Effector memory CD4-positive, alpha-beta T cell (primary cell): ENCODE results near the gene APCDD1L.

Experiments used
- DNase-seq, 3 donors: peaks; one replicate each; pipeline ENCODE4 v3.0.0-alpha.2; 2020
- H3K27ac ChIP-seq: 2 replicates; pipeline ENCODE4 v1.7.0; 2013; ENCODE audit warnings: mild to moderate bottlenecking, low read length, moderate library complexity; ENCODE audit not compliant: insufficient read depth, poor library complexity, severe bottlenecking
- H3K27me3 ChIP-seq: replicated peaks from 2 replicates; pipeline ENCODE4 v1.7.0; 2013; ENCODE audit warnings: mild to moderate bottlenecking, low read length; ENCODE audit not compliant: insufficient read depth, control insufficient read depth, poor library complexity, severe bottlenecking
- H3K36me3 ChIP-seq: 2 replicates; pipeline ENCODE4 v1.7.0; 2013; ENCODE audit warnings: mild to moderate bottlenecking, low read length, moderate library complexity; ENCODE audit not compliant: control insufficient read depth, insufficient read depth
- H3K4me1 ChIP-seq: 2 replicates; pipeline ENCODE4 v1.7.0; 2013; ENCODE audit warnings: low read length, mild to moderate bottlenecking; ENCODE audit not compliant: control insufficient read depth, insufficient read depth, poor library complexity, severe bottlenecking
- H3K4me3 ChIP-seq: 2 replicates; pipeline ENCODE4 v1.7.0; 2013; ENCODE audit warnings: low read length, low read depth, mild to moderate bottlenecking; ENCODE audit not compliant: insufficient read depth, poor library complexity, severe bottlenecking
- H3K9me3 ChIP-seq: 2 replicates; pipeline ENCODE4 v1.7.0; 2013; ENCODE audit warnings: mild to moderate bottlenecking, low read length, moderate library complexity; ENCODE audit not compliant: control insufficient read depth

The APCDD1L gene

GRCh38 chr20:58479726-58480440 is 35.3 kb downstream of the APCDD1L start:
- no peaks in the 10 kb centered on the region for H3K27me3 ChIP-seq
- no peak overlapping the region for H3K4me3 ChIP-seq
- no peaks in the 10 kb centered on the region for H3K4me1 ChIP-seq
- no peak overlapping the region for H3K27ac ChIP-seq
- H3K36me3 ChIP-seq = no peaks in the 10 kb centered on the region
- H3K9me3 ChIP-seq = no peaks in the 10 kb centered on the region
- no peak for DNase-seq

GRCh38 chr20:58478141-58478805 is 36.9 kb downstream of the APCDD1L start:
- DNase-seq = no peak

GRCh38 chr20:58475466-58475865 is 39.7 kb downstream of the APCDD1L start:
- no peak for DNase-seq
- Histone ChIP-seq H3K4me3 (no peak overlapping the region), H3K36me3 (no peaks in the 10 kb centered on the region), H3K27me3 (no peaks in the 10 kb centered on the region), H3K9me3 (no peaks in the 10 kb centered on the region), H3K27ac (no peak overlapping the region), H3K4me1 (no peaks in the 10 kb centered on the region)

More at GRCh38 chr20:58478141-58478805, 36.9 kb downstream of the APCDD1L start:
- H3K4me1 ChIP-seq = no peaks in the 10 kb centered on the region
- H3K27me3 ChIP-seq = no peaks in the 10 kb centered on the region
- no peak overlapping the region for H3K27ac ChIP-seq
- no peaks in the 10 kb centered on the region for H3K9me3 ChIP-seq
- H3K36me3 ChIP-seq = no peaks in the 10 kb centered on the region
- H3K4me3 ChIP-seq = no peak overlapping the region

GRCh38 chr20:58473453-58474425 is 41.5 kb downstream of the APCDD1L start:
- Histone ChIP-seq H3K27me3 (no peaks in the 10 kb centered on the region), H3K9me3 (no peaks in the 10 kb centered on the region), H3K36me3 (no peaks in the 10 kb centered on the region), H3K4me1 (no peaks in the 10 kb centered on the region), H3K27ac (no peak overlapping the region), H3K4me3 (no peak overlapping the region)
- DNase-seq = no peak

GRCh38 chr20:58472273-58473018 is 42.8 kb downstream of the APCDD1L start:
- DNase-seq = no peak
- Histone ChIP-seq H3K27ac (no peak overlapping the region), H3K36me3 (no peaks in the 10 kb centered on the region), H3K27me3 (no peaks in the 10 kb centered on the region), H3K4me1 (no peaks in the 10 kb centered on the region), H3K9me3 (no peaks in the 10 kb centered on the region), H3K4me3 (no peak overlapping the region)

- H3K4me3 ChIP-seq = no peak overlapping the region
- H3K27me3 ChIP-seq = no peaks in the 10 kb centered on the region
- DNase-seq = no peak
- H3K36me3 ChIP-seq = no peaks in the 10 kb centered on the region
- no peaks in the 10 kb centered on the region for H3K9me3 ChIP-seq
- no peaks in the 10 kb centered on the region for H3K4me1 ChIP-seq
- H3K27ac ChIP-seq = no peak overlapping the region
Measured at GRCh38 chr20:58471193-58472164, 43.7 kb downstream of the APCDD1L start.

GRCh38 chr20:58470336-58471192 is 44.6 kb downstream of the APCDD1L start:
- Histone ChIP-seq H3K9me3 (no peaks in the 10 kb centered on the region), H3K4me1 (no peaks in the 10 kb centered on the region), H3K4me3 (no peak overlapping the region), H3K27me3 (no peaks in the 10 kb centered on the region), H3K36me3 (no peaks in the 10 kb centered on the region), H3K27ac (no peak overlapping the region)
- DNase-seq = no peak

- Histone ChIP-seq H3K36me3 (no peaks in the 10 kb centered on the region), H3K4me3 (no peak overlapping the region), H3K27me3 (no peaks in the 10 kb centered on the region), H3K4me1 (no peaks in the 10 kb centered on the region), H3K9me3 (no peaks in the 10 kb centered on the region), H3K27ac (no peak overlapping the region)
- DNase-seq = no peak
Measured at GRCh38 chr20:58469616-58470015, 45.6 kb downstream of the APCDD1L start.
